OCI-LY1 (cell line): Measurements from ENCODE around the gene ITIH5.
"Not testable (repeated sequence)": the region's sequence is repeated elsewhere in the genome, so short reads cannot be mapped to it uniquely, and the experiment has no call there.

Experiments
- CTCF ChIP-seq: fragments of 200-600 bp; sonication (generic), shearing (Covaris generic); IDR thresholded peaks from 2 replicates; pipeline ENCODE4 v1.5.1; 2017; ENCODE audit warnings: mild to moderate bottlenecking, antibody characterized with exemption, low read length, moderate library complexity, mixed read lengths
- EZH2 ChIP-seq: fragments of 200-600 bp; sonication (generic), shearing (Covaris generic); IDR thresholded peaks from 2 replicates; pipeline ENCODE4 v1.8.0; 2017; ENCODE audit warnings: borderline replicate concordance, mixed run types, mild to moderate bottlenecking, antibody characterized with exemption, low read length, moderate library complexity, mixed read lengths

GRCh38 chr10:7680078-7680477 lies 13.3 kb upstream of the ITIH5 start:
- TF ChIP-seq CTCF, EZH2: not testable (repeated sequence)
